GM18909 (cell line): ENCODE results near the gene FREY1.

Experiments used
- ATAC-seq: cut with Tn5 transposase; IDR thresholded peaks from one replicate; pipeline ENCODE4 v1.9.1; 2021; ENCODE audit warnings: mild to moderate bottlenecking; ENCODE audit not compliant: unreplicated experiment, poor library complexity

The FREY1 gene

GRCh38 chr11:45897556-45897955 is 9.5 kb downstream of the FREY1 start:
- ATAC-seq = no peak

GRCh38 chr11:45896422-45896984 is 10.6 kb downstream of the FREY1 start:
- no peak for ATAC-seq

- ATAC-seq = no peak
Observed at GRCh38 chr11:45895553-45896259, 11.4 kb downstream of the FREY1 start.

GRCh38 chr11:45894555-45895247 is 12.4 kb downstream of the FREY1 start:
- ATAC-seq = no peak

GRCh38 chr11:45892856-45893255 is 14.2 kb downstream of the FREY1 start:
- no peak for ATAC-seq

GRCh38 chr11:45890886-45891550 is 16.1 kb downstream of the FREY1 start:
- no peak for ATAC-seq

GRCh38 chr11:45889966-45890365 is 17.1 kb downstream of the FREY1 start:
- no peak for ATAC-seq

DNA sequence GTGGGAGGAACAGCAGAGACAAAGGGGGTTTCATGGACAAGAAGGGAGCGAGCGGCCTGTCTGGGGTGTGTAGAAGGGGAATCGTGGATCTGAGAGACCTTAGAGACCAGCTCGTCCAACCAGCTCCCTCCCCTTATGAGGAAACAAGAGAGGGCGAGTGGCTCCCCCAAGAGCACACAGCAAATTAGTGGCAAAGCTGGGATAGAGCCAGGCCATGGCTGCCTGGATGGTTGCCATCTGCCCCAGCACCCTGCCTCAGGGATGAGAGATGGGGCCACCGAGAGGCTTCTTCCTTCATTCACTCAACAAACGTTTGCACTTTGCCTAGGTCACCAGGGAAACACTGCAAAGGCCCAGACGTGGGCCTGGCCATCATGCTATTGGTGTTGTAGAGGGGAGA is 17.5 kb downstream of the FREY1 start:
- ATAC-seq = no peak

- no peak for ATAC-seq
Observed at GRCh38 chr11:45887587-45887986, 19.5 kb downstream of the FREY1 start.

GRCh38 chr11:45886816-45887520 is 20.1 kb downstream of the FREY1 start:
- no peak for ATAC-seq

- no peak for ATAC-seq
Observed at GRCh38 chr11:45885921-45886721, 20.9 kb downstream of the FREY1 start.

DNA sequence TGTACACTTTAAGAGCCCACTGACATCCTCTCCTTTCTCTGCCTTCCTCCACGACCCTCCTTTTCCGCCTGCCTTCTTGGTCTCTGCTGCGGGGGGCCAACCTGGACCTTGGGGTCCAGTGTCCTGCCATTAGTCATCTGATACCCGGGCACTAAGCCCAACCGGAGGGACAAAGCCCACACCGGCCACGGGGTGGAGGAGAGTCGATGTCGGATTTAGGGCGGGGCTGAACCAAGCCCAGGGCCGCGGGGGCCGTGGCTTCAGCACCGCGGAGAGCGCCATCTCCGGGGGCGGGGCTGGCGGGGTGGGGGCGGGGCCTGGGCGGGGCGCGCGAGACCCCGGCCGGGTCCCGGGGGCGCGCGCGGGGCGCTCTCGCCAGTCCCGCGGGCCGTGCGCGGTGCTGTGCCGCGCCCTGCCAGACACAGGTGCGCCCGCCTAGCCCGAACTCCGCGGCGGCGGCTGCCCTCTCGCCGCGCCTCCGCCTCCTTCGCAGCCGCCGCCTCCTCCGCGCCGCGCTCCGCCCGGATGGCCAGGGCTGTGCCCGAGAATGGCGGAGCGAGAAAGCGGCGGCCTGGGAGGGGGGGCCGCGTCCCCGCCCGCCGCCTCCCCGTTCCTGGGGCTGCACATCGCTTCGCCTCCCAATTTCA is 21.7 kb downstream of the FREY1 start, which contains the start of gene MAPK8IP1:
Gene MAPK8IP1, plus strand, starts transcription at position 378 of the 647 bp plus-strand sequence. Its CDS starts 170 bp downstream, at position 548.
- ATAC-seq = peak; percentile 77

GRCh38 chr11:45884596-45885185 is 22.4 kb downstream of the FREY1 start:
- ATAC-seq = no peak

- ATAC-seq = no peak
Observed at GRCh38 chr11:45881708-45882368, 25.2 kb downstream of the FREY1 start.

- ATAC-seq = no peak
Observed at GRCh38 chr11:45880772-45881570, 26.1 kb downstream of the FREY1 start.

- no peak for ATAC-seq
Observed at GRCh38 chr11:45879803-45880686, 27.0 kb downstream of the FREY1 start.
